HG03469 (cell line): ENCODE measurements around the gene MSANTD7.
"Not testable (repeated sequence)": the region's sequence is repeated elsewhere in the genome, so short reads cannot be mapped to it uniquely, and the experiment has no call there.

ENCODE experiments used
- ATAC-seq: cut with Tn5 transposase; IDR thresholded peaks from one replicate; pipeline ENCODE4 v1.9.1; 2021; ENCODE audit warnings: mild to moderate bottlenecking, moderate library complexity, moderate number of reproducible peaks; ENCODE audit not compliant: unreplicated experiment

Gene MSANTD7

DNA sequence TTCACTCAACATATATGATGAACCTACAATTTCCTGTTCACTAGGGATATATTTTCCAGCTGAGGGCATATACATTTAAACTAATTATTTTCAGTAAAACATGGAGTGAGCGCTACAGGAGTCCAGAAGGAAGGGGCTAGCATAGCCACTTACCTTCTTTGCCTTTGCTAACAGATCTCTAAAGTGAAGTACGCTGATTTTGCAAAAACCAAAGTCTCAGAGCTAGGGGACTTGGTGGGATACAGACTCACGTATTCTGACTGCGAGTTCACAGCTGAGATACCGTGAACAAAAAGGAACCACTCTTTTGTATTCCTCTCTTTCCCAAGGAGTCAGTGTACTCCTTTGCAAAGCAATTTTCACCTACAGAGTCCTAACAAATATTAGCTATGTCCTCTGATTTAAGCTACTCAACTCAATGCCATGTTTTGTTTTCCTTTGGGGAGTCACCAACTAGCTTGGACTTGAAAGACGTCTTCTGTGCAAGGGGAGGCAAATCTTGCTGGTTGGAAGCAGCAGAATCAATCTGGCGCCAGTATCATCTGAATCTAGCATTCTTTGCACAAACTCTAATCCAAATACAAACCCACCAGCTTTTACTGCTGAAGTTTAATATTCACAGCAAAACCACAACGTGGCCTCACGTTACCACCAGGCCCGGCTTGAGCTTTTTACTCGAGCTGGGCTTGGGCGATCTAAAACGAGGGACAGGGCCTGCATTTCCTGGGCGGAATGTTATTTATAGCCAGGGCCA is 926 bp upstream of the MSANTD7 start:
- ATAC-seq = no peak

DNA sequence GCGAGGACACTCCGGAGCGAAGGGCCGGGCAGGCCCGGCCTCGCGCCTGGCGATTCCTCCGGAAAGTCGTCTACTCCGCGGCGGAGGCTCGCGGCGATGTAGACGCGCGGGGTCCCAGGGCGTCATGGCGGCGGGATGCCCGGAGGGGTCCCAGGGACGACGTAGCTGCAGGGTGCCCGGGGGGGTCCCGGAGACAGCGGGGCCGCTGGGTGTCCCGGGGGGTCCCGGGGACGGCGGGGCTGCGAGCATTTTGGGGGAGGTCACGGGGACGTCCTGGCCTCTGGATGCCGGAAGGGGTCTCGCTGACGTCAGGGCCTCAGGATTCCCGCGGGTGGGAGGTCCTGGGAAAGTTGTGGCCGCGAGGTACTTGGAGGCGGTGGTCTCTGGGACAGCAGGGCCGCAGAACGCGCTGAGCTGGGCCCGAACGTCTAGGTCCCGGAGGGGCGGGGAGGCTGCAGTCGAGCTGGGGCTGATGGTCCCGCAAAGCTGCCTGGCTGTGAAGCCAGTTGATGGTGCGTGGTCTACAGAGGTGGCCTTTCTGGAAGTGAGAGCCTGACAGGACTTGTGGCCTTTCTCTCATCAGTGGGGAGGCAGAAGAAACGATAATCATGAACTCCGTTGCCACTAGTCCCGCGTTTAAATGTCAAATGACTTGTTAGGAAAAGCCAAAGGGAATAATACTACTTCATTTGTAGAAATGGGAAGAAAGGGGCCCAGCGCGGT is 637 bp downstream of the MSANTD7 start:
- ATAC-seq = no peak

DNA sequence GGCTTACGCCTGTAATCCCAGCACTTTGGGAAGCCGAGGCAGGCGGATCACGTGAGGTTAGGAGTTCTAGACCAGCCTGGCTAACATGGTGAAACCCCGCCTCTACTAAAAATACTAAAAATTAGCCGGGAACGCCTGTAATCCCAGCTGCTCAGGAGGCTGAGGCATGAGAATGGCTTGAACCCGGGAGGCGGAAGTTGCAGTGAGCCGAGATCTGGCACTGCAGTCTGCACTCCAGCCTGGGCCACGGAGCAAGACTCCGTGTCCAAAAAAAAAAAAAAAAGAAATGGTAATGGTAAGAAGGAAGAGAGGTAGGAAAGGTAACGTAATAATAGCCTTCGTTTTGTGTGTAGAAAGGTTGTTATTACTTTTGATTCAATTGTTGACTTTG is 1.2 kb downstream of the MSANTD7 start:
- no peak for ATAC-seq

DNA sequence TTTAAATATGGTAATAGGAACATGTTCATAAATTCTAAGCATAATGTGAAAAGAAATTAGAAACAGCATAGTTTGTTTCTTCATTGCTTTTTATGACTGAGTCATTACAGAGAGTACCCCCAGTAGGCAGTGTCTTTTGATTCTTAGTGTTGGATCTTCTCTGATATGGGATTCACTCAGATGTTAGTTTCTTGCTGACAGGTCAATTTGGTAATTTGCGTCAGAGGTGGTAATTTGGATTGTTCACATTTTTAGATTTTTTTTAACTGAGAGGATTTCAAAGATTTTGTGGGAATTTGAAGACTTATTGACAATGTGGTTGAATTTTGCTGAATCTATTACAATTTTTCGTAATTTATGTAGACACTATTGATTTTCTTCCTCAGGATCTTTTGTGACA is 2.1 kb downstream of the MSANTD7 start:
- ATAC-seq = no peak

DNA sequence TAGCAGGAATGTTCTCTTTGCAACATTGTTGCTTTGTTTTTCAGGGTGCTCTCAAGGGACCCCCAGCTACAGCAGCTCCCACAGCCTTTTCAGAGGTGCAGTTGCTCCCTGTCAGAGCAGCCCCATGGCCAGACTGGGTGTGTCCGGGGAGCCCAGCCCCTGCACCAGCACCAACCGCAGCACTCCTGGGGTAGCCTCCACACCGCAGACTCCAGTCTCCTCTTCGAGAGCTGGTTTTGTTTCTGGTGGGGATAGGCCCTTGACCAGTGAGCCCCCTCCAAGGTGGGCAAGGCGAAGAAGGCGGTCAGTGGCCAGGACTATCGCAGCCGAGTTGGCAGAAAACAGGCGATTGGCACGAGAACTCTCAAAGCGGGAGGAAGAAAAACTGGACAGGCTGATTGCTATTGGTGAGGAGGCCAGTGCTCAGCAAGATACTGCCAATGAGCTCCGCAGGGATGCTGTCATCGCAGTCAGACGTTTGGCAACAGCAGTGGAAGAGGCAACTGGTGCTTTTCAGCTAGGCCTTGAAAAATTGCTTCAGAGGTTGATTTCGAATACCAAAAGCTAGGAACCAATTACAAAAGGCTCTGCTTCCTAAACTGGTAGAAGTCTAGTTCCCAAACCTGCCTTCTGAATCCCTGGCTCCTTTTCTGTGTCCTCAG is 5.4 kb downstream of the MSANTD7 start:
- ATAC-seq = no peak

DNA sequence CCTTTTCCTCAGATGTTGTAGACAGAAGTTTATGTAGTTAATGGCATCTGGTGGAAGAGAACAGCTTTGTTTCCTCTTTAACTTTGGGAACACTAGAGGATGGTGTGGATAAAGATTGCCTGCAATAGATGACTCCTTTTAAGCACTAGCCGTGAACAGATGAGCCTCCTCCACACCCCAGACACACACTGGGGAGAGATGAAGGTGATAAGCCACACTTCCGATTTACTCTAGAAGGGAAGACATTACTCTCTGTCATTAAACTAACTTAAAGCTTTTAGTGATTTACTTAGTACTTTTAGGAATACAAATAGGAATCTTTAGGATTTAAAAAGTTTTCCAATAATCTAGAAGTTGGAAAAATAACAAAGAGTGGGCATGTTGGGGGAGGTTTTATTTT is 6.8 kb downstream of the MSANTD7 start:
- no peak for ATAC-seq

DNA sequence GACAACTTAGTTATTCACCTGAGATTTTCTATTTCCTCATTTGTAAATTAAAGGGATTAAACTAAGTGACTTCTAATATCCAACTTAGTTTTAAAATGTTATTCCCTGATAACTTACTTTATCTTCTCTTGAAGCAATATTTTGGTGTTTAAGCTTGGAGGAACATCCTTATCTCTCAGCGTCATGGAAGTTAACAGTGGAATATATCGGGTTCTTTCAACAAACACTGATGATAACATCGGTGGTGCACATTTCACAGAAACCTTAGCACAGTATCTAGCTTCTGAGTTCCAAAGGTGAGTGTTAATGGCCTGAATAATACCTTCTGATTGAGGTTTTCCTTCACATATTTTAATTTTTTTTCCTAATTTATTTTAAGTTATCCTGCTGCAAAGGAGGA is 14.1 kb downstream of the MSANTD7 start:
- ATAC-seq = no peak

DNA sequence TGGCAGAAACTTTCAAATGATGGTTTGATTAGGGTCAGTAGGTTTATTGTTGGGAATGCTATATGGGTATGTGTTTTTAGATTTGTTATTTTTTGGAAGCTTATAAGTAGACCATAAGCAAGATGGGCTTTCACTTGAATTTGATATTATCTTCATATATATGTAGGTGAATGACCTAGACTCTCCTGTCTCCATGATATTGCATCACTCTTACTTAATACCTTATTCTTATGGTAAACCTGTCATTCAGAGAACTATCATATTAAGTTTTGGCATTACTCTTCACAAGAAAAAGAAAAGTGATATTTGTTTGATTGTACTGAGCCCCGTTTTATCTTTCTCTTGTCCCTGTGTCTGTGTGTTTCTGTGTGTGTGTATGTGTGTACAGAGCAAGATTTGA is 17.3 kb downstream of the MSANTD7 start:
- ATAC-seq = no peak

DNA sequence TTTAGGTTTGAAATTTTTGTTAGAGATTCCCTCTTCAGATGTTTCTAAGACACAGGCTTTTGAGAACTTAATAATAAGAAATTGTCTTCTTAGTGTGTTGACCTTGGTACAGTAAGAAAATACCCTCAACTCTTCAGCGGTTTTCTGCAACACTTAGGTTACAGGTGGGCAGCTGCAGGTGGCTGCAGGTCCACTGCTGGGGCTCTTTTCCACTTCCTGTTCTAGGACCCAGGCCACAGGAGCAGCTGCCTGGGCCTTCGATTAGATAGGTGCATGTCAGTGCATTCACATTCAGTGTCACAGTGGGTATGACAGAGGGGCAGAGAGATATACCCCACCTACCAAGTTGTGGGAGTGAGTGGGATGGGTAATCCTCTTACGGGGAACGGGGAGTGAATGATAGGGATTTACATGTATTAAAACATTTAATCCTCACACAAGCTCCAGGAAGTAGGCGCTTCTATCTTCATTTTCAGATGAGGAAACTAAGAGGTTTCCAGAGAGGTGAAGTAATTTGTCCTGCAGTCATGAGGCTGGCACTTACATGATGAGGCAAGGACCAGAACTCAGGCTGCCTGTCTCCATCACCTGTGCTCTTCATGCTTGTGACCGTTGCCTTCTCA is 20.3 kb downstream of the MSANTD7 start:
- no peak for ATAC-seq

DNA sequence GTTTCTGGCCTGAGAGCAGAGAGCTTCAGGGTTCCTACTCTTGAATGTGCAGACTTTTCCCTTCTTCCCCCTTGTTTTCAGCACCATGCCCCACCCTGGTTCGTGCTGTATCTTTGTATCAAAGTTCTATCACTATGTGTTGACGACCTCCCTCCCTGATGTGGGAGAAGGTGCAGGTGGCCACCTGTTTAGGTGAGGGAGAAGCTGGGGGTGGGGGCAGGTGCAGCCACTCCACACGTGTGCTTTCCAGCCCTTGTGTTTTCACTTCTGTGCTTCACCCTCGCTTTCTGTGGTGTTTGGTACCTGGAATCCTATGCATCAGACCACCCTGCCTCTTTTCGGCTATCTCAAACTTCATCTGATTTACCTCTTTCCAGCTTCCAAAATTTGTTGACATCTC is 20.9 kb downstream of the MSANTD7 start:
- no peak for ATAC-seq

DNA sequence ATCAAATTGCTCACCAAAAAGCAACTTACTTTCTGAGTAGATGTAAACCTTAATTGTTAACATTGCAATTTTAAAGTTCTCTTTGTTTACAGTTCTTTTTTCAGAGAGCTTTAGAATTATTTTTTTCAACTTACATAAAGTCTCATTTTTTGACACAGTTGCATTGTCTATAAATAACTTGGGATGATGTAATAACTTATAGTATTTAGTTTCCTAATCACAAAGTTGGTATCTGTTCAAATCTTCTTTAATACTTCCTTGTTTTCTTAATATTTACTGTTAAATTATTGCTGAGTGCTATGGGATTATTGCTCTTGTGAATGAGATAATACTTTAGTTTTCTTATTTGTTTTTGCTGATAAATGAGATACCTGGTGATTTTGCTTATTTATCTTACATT is 21.7 kb downstream of the MSANTD7 start:
- ATAC-seq = no peak

DNA sequence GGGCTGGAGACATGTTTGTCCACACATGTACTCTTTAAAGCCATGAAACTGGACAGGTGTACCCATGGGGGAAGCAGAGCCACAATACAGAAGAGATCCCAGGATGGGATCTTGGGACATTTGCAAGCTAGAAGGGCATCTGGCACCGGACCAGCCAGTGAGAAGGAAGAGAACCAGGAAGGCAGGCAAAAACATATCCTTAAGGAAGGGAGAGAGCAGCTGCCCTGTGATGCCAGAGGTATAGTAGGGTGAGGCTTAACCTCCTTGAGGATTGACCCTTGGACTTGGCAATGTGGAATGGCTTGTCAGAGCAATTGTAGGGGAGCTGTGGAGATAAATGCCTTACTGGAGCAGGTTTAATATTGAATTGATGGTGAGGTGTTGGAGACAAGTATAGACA is 22.7 kb downstream of the MSANTD7 start:
- ATAC-seq = no peak

DNA sequence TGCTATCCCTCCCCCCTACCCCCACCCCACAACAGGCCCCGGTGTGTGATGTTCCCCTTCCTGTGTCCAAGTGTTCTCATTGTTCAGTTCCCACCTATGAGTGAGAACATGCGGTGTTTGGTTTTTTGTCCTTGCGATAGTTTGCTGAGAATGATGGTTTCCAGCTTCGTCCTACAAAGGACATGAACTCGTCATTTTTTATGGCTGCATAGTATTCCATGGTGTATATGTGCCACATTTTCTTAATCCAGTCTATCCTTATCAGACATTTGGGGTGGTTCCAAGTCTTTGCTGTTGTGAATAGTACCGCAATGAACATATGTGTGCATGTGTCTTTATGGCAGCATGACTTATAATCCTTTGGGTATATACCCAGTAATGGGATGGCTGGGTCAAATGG is 26.4 kb downstream of the MSANTD7 start:
- ATAC-seq = not testable (repeated sequence)

DNA sequence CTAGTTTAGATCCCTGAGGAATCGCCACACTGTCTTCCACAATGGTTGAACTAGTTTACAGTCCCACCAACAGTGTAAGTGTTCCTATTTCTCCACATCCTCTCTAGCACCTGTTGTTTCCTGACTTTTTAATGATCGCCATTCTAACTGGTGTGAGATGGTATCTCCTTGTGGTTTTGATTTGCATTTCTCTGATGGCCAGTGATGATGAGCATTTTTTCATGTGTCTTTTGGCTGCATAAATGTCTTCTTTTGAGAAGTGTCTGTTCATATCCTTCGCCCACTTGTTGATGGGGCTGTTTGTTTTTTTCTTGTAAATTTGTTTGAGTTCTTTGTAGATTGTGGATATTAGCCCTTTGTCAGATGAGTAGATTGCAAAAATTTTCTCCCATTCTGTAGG is 26.8 kb downstream of the MSANTD7 start:
- not testable (repeated sequence) for ATAC-seq

DNA sequence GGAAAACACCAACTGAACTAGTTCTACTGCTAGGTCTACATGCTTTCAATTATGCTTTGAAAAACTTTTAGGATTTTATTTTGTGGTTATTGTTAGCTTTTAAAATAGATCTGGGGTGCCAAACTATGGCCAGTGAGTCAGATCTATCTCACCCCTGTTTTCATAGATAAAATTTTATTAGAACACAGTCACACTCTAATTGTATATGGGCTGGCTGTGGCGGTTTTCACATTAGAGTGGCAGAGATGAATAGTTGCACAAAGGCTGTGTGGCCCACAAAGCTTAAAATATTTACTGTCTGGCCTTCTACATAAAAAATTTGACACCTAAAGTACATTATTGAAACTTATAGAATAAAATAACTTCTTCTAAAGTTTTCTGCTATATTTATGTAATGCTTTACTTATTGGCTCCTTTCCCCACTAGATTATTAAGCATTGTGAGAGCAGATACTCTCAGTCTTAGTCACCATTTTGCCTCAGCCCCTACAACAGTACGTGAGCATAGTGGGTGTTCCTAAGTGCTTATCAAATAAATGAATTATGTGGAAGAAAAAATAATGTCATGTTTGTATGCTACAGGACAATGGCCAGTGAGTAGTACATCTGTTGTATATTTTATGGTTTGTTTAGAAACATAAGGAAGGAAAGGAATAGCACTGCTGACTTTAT is 35.1 kb downstream of the MSANTD7 start:
- ATAC-seq = peak; percentile 47

DNA sequence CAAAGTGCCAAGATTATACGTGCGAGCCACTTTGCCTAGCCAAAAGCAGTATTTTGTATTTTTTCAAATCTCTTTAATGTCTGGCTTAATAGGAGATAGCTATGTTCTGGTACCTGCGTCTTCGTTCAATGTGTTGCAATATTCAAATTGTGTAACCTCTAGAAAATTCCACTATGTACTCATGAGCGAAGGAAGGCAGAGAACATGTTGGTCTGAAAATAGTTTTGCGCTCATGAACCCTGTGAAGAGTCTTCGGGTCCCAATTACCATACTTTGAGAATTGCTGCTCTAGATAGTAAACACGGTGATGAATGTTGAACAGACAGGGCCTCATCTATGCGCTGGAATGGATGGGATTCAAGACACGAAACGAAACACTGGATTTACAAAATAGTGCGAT is 37.8 kb downstream of the MSANTD7 start:
- ATAC-seq = no peak

DNA sequence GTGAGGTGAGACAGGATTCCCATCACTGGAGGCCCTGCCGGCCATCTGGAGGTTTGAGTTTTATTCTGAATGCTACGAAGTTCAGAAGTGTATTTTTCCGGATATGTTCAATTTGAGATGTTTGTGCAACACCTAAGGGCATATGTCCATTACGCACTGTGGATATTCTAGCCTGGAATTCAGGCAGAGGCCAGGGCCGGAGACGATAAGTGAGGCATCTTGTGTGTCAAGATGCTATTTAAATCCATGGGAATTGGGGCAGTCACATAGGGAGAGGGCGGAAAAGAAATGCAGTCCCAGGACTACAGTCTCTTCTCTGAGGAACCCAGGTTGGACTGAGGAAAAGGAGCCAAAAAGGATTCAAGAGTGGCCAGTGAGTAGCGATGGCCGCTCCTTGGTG is 38.7 kb downstream of the MSANTD7 start:
- no peak for ATAC-seq

DNA sequence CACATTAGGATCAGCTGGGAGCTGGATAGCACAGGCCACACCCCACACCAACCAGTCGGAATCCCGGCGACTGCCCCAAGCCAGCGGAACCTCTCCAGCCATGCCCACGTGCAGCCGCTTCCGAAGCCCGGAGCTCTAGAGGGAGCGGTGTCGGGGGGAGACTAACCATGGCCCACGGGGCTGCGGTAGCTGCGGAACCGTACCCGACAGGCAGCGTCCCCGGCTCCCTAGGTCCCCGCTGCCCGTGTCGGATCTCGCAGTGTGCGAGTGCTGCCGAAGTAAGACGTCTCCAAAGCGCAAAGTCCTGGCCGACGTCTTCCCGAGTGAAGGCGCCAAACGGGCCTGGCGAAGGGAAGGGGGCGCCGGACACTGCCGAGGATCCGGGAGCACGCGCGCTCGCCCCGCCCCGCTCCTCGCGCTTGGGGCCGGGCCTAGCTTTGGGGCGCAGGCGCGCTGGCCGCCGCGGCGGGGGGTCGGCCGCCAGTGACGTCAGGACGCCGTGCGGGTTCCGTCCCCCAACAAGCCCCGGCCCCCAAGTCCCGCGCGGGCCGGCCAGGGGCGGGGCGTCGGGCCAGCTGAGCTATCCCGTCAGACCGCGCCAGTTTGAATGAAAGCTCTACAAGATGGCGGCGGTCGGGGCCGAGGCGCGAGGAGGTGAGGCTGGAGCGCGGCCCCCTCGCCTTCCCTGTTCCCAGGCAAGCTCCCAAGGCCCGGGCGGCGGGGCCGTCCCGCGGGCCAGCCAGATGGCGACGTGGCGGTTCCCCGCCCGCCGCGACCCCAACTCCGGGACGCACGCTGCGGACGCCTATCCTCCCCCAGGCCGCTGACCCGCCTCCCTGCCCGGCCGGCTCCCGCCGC is 40.4 kb downstream of the MSANTD7 start, which contains the start of gene SUV39H2:
TSS of gene SUV39H2 (plus strand) at position 601 of the 858 bp plus-strand sequence. CDS start at position 624, 23 bp downstream.
- peak; percentile 78 for ATAC-seq

DNA sequence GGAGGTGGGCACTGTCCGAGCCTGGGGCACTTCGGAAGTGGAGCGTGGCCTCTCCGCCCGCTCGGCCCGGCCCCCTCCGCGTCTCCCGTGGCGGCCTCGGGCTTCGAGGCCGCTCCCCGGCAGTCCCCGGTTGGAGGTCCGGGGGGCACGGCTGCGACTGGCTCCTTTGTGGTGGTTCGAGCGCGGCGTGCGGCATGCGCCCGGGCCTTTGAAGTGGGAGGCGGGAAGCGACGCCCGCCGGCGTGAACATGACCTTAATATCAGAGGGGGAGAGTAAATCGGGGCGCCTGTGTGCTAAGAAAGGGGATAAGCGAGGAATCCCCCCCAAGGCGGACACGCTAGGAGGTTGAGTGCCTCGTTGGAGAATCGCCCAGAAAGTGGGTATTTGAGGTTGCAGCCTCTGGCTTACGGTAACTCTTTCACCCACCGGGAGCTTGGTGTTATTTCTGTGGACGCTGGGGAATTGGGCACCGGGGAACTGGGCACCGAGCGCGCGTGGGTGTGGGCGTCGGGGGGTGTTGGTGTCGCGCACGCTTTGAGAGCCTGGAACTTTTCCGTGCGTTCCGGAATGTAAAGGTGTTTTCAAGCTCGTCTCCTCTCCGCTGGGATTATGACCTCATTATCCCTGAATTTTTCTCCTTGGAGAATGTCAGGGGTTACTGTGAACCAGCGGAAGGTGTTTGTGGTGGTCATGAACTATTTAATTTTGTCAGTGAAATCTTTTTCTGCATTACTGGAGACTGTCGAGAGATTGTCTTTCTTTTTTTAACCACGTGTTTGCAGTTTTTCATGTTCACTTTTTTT is 41.2 kb downstream of the MSANTD7 start:
- no peak for ATAC-seq
